HG02588 (cell line): ENCODE data around the gene PTPRZ1.

Experiments used
- ATAC-seq: cut with Tn5 transposase; IDR thresholded peaks from one replicate; pipeline ENCODE4 v1.9.1; 2021; ENCODE audit warnings: mild to moderate bottlenecking, moderate library complexity; ENCODE audit not compliant: unreplicated experiment

The PTPRZ1 gene

DNA sequence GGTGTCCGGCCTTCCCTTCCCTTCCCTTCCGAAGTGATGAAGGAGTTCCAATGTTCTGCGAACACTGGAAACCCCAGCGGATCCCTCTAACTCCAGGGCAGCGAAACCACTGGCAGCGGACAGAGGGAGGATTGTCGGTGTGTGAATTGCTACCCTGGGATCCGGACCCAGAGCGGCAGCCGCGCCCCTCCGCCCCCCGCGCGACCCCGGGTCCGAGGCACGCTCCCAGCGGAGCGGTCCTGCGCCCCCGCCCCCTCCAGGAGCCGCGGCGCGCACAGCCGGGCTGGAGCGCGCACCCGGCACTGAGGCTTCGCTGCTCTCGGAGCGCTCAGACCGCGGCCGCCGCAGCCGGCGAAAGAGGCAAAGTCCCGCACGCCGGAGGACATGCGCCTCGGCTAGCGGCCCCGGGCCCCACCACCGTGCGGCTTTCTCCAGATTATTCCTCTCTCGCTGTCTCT is at the start of gene PTPRZ1:
Gene PTPRZ1, plus strand, starts transcription at position 331 of the 458 bp plus-strand sequence. CDS start 339 bp downstream, outside the sequence.
- no peak for ATAC-seq

- ATAC-seq, result no peak
Observed at GRCh38 chr7:121824276-121824675, 48.7 kb upstream of the PTPRZ1 start.

GRCh38 chr7:121831351-121831750 is 41.6 kb upstream of the PTPRZ1 start:
- no peak for ATAC-seq

- ATAC-seq, result no peak
Observed at GRCh38 chr7:121831801-121832200, 41.2 kb upstream of the PTPRZ1 start.

DNA sequence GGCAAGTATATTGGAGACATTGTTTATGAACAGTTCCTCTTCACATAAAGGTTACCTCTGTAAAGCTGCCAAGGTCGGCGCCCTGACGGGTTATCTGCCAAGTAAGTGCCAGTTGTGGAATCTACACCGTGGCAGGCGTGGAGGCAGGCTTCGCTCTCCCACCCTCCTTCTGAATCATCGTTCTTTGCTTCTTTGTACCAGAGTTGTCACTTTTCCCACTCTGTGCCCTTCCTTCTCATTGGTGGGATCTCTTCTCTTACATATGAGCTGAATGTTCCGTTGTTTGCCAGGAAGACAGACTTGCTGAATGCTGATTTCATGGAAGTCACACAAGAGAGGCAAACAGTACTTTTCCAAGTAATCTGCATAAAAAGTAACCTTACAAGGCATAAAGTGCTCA is 40.6 kb upstream of the PTPRZ1 start:
- ATAC-seq, result no peak

- no peak for ATAC-seq
Observed at GRCh38 chr7:121833991-121834390, 39.0 kb upstream of the PTPRZ1 start.

- ATAC-seq, result no peak
Observed at GRCh38 chr7:121837462-121837861, 35.5 kb upstream of the PTPRZ1 start.

DNA sequence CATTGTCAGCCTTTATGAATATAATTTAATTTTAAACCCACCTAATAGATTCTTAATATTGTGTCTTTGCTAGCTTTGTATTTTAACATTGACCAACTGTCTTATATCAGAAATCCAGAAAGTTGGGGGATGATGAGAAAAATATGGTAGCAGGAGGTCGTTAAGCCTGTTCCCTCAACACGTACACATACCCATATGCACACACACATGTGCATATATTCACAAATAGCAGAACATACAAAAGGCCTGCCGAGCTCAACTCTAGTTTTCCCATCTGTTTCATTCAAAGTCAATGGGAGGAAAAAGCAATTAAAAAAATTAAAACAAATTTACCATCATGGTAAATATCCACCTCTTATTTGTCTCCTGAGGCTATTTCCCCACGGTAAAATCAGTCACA is 25.9 kb upstream of the PTPRZ1 start:
- ATAC-seq, result no peak

GRCh38 chr7:121853307-121853706 is 19.7 kb upstream of the PTPRZ1 start:
- no peak for ATAC-seq

DNA sequence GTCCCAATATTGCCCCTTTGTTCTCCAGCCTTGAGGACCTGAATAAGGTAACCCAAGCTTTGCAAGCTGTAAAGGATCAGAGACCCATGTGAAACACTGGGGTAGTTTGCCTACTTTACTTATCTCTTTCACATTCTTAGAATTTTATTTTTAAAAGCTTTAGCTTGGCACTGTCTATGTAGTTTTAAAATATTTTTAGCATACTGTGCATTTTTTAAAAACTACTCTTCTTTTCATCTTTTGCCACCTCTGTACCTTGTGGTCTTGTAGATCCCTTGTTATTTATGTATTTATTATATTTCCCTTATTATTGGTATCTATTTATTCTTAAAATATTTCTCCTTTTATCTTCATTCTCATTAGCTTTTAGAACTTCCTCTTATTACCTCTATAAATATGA is 12.0 kb upstream of the PTPRZ1 start:
- ATAC-seq, result no peak

DNA sequence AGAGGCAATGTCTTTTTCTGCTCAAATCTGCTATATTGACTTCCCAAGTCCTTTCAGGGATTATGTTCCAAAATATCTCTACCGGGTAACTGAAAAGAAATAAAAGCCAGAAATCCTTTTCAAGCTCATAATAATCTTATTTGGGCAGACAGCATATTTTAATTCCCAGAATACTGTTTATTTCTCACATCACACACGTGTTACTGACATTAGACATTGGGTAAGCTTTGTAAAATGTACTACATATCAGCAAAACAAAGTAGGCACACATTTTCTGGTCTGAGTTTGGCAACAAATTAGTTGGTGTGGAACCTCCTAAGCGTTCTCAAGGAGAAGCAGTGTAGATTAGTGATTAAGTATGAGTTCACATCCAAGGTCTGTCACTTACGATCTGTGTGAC is 10.4 kb upstream of the PTPRZ1 start:
- no peak for ATAC-seq

GRCh38 chr7:121871188-121871587 is 1.8 kb upstream of the PTPRZ1 start:
- ATAC-seq, result no peak

DNA sequence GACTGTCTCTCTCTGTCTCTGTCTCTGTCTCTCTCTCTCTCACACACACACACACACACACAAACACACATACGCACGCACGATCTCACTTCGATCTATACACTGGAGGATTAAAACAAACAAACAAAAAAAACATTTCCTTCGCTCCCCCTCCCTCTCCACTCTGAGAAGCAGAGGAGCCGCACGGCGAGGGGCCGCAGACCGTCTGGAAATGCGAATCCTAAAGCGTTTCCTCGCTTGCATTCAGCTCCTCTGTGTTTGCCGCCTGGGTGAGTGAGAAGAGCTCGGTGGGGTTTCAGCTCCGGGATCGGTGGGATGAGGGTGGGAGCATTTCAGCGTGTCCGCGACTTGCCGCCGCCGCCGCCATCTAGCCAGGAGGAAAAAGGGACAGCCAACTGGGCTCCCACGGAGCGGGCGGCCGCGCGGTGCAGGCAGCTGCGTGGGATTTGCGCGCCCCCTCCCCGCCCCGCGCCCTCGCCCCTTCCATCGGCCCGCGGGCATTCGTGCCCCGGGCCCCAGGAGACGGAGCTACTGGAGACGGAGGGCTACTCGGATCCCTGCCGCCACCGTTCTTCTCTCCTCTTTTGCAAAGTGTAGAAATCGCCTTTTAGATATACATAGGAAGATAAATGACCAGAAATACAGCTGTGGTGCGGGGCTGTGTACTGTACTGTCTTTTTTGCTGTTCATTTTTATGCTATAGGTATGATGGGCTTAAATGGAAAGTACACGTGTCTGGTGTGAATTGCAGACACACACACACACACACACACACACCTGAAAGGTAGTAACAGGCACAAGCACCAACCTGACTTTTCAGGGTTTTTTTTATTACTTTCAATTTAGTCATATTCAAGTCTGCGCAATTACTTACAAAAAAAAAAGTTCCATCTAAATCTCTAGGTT is 581 bp downstream of the PTPRZ1 start:
- no peak for ATAC-seq

GRCh38 chr7:121874298-121874697 is 1.3 kb downstream of the PTPRZ1 start:
- ATAC-seq, result no peak

- no peak for ATAC-seq
Observed at GRCh38 chr7:121875203-121875602, 2.2 kb downstream of the PTPRZ1 start.

DNA sequence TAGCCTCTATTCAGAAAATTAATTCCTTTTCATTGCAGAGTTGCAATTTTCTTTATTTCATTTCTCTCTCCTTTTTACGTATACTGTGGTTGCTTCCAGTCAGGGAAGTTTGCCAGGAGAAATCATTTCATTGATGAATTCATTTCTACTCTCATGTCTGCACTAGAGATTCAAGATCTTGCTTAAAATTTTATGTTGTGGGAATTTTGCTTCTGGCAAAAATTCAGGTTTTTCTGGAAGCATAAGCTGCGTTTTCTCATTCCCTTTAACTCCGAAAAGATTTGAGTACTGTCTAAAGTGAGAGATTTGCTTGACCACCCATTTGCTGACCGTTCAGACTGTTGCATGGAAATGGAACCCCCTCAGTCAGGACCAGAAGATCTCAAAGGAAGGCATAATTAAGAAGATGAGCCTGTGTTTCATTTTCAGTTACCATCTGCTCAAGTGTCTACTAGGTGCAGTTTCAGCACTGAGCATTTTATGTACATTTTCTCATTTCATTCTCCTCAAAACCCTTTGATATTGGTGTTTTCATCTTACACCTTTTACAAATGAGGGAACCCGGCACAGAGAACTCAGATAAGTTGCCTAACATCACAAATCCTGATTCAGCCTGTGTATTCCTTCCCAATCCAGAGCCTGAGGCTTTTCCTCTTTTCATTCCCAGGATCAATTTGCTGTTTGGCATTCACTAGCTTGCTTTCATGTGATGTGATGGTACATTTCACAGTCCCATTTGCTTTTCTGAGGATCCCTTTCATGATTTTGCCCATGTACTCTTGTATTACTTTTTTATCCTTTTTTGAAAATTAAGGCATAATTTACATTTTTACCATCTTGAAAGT is 3.9 kb downstream of the PTPRZ1 start:
- ATAC-seq, result no peak

DNA sequence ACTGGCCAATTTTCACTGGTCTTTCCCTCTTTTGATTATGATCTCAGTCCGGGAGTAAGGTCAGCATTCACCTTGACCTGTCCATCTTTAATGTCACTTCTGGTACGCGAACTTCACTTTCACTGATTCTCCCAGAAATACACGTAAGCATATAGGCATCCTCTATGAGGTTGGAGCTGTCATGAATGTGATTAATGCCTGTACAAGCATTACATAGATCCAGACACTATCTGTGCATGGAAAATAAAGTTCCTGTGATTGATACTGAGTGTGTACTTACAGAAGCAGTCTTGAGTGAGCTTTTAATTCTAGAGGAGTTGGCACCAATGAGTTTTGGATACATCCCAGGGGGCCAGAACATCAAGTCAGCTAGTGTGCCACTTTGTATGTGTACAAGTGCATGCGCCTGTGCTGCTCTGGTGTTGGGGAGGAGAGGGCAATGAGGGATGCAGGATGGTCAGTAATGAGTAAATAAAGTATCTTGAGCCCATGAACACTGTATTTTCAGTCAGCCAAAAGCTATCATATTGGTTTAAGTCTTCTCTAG is 6.0 kb downstream of the PTPRZ1 start:
- no peak for ATAC-seq

GRCh38 chr7:121879544-121879943 is 6.6 kb downstream of the PTPRZ1 start:
- no peak for ATAC-seq

DNA sequence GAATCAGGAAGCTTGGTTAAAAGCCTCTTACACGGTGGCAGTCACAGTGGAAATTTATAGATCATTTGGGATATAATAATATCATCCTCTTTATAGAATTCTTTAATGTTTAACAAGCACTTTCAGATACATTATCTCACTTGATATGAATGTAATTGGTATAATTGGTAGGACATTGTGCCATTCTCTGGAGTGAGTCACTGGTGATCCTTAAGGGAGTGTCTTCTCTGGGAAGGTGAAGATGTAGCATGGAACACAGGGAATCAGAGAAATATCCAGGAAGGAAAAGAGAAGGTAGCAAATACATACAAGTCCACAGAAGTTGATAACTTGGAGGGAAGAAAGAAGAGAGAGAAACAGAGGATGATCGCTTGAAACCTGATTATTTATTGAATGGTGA is 9.8 kb downstream of the PTPRZ1 start:
- no peak for ATAC-seq

DNA sequence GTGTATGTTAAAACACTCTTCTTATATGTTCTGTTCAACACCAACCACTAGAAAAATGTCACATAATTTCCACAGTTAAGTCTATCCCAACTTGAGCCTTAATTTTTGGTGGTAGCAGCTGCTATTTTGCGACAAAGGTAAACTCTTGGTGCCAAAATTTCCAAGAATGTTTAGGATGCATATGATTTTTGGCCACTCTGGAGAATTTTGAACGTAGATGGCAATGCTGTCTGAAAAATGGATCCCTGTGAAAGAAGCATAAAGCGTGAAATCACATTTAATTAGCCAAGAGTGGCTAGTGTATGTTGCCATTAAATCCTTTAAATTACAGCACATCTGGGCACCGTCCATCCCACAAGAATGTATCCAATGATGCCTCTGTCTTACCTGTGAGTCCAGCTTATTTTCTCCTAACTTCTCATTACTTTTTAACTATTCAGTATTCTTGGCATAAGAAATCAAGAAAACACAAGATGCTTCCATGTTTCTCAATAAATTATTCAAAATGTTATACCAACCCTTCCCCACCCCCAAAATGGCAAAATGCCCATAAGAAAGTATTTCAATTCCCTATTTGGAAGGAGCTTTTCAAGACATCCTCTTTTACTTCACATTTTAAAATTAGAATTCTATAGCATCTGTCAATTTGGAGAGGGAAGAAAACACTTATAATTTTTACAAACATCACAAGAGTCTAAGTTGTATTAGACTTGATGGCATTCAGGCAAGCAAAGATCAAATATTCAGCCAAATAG is 12.4 kb downstream of the PTPRZ1 start:
- ATAC-seq, result no peak

DNA sequence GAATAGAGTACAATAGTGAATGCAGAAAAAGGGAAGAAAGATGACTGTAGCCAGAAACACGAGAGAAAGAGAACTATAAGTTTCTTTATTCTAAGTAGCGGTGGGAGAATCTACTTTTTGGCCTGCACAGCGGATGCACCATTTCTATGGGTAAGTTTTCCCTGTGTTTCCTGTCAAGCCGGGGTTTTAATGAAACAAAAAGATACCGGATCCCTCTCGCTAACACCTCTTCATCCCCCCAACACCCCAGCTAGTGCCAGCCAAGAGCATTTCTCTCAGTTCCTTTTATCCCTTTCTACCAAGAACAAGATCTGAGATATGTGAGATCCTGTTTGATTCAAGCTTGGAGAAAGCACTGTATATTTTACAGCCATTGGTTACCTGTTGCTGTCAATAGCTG is 14.7 kb downstream of the PTPRZ1 start:
- ATAC-seq, result no peak
